Esophagus (tissue), 2 donors: ENCODE data around the gene MSI2. TPM values are rescaled to one million over a fixed set of nuclear protein-coding genes. Genes with fewer than 3 reads are reported as not detected.

Experiments used
- H3K27ac ChIP-seq, 2 donors: one replicate each; pipeline ENCODE4 v1.5.1; 2013; ENCODE audit warnings: low read depth in 2 of 2, mild to moderate bottlenecking in 2 of 2, inconsistent platforms in 1 of 2, low read length in 1 of 2, moderate library complexity in 1 of 2
- H3K27me3 ChIP-seq, 2 donors: one replicate each; pipeline ENCODE4 v1.6.1; 2013; ENCODE audit warnings: low read length in 2 of 2, control low read depth in 1 of 2, mild to moderate bottlenecking in 1 of 2; ENCODE audit not compliant: insufficient read depth in 2 of 2, control insufficient read depth in 1 of 2
- H3K36me3 ChIP-seq, 2 donors: one replicate each; pipeline ENCODE4 v1.6.1; 2013; ENCODE audit warnings: low read length in 1 of 2; ENCODE audit not compliant: control insufficient read depth in 2 of 2, insufficient read depth in 2 of 2
- H3K4me1 ChIP-seq, 2 donors: one replicate each; pipeline ENCODE4 v1.6.1; 2013; ENCODE audit warnings: low read length in 1 of 2; ENCODE audit not compliant: control insufficient read depth in 2 of 2, insufficient read depth in 2 of 2
- H3K4me3 ChIP-seq, 2 donors: one replicate each; pipeline ENCODE4 v1.5.1; 2013; ENCODE audit warnings: low read length in 2 of 2, mild to moderate bottlenecking in 2 of 2, low read depth in 1 of 2, moderate library complexity in 1 of 2
- H3K9me3 ChIP-seq, 2 donors: one replicate each; pipeline ENCODE4 v1.6.1; 2013; ENCODE audit warnings: mild to moderate bottlenecking in 2 of 2, low read depth in 1 of 2, low read length in 1 of 2, moderate library complexity in 1 of 2; ENCODE audit not compliant: control insufficient read depth in 2 of 2, insufficient read depth in 1 of 2
- WGBS, 2 donors: extraction: QIAGEN DNeasy Blood & Tissue Kit; methylation state at CpG; one replicate each; pipeline ENCODE4 v1.1.7; 2013; 5-methylcytosine and 5-hydroxymethylcytosine counted together
- polyA plus RNA-seq, 2 donors: library from polyadenylated mRNA; stranded (reverse); fragments of 200-250 nt; gene quantifications; one replicate each; pipeline ENCODE4 v1.2.3, GENCODE V29; 2013
- donor health status: healthy with polysubstance abuse.
- donor health status: Bipolar disorder and iron deficiency.

The MSI2 gene
- polyA plus RNA-seq, 2 donors: 7.8 to 8.2 TPM

GRCh38 chr17:57256708-57257112 lies 387 bp downstream of the MSI2 start:
- Histone ChIP-seq H3K4me1 (peaks cover 3% of the 10 kb centered on the region in 2 donors), H3K36me3 (no peaks in the 10 kb centered on the region), H3K9me3 (no peaks in the 10 kb centered on the region), H3K27me3 (no peaks in the 10 kb centered on the region), H3K27ac (peak overlapping the region; percentile 75 to 90), H3K4me3 (peak overlapping the region; percentile 70 to 84)
- WGBS, 2 donors: 1 to 2% methylated on average over 26 to 35 of the region's 36 CpGs

- H3K4me1 ChIP-seq: peaks cover 3% of the 10 kb centered on the region in 2 donors
- H3K27me3 ChIP-seq: no peaks in the 10 kb centered on the region
- H3K4me3 ChIP-seq: peak overlapping the region; percentile 70 to 84
- peak overlapping the region; percentile 75 to 90 for H3K27ac ChIP-seq
- H3K36me3 ChIP-seq: no peaks in the 10 kb centered on the region
- H3K9me3 ChIP-seq: no peaks in the 10 kb centered on the region
- 0% methylated on average over 19 of the region's 19 CpGs for WGBS, 2 donors
Observed at GRCh38 chr17:57257195-57257894, 1.0 kb downstream of the MSI2 start.

- 12 to 14% methylated on average over 20 of the region's 20 CpGs for WGBS, 2 donors
- Histone ChIP-seq H3K4me1 (peaks cover 3% of the 10 kb centered on the region in 2 donors), H3K36me3 (no peaks in the 10 kb centered on the region), H3K27me3 (no peaks in the 10 kb centered on the region), H3K9me3 (no peaks in the 10 kb centered on the region), H3K27ac (no peak overlapping the region), H3K4me3 (peak overlapping the region; percentile 32 to 84)
Observed at GRCh38 chr17:57257895-57258851, 1.9 kb downstream of the MSI2 start.

GRCh38 chr17:57259306-57259705 lies 3.0 kb downstream of the MSI2 start:
- peaks cover 3% of the 10 kb centered on the region in 2 donors for H3K4me1 ChIP-seq
- H3K27ac ChIP-seq: no peak overlapping the region
- no peak overlapping the region for H3K4me3 ChIP-seq
- H3K36me3 ChIP-seq: no peaks in the 10 kb centered on the region
- no peaks in the 10 kb centered on the region for H3K9me3 ChIP-seq
- no peaks in the 10 kb centered on the region for H3K27me3 ChIP-seq
- 61 to 75% methylated on average over 3 of the region's 3 CpGs for WGBS, 2 donors

- Histone ChIP-seq H3K27me3 (no peaks in the 10 kb centered on the region), H3K9me3 (no peaks in the 10 kb centered on the region), H3K27ac (no peak overlapping the region), H3K4me3 (no peak overlapping the region), H3K4me1 (peaks cover 3% of the 10 kb centered on the region in 2 donors), H3K36me3 (peaks cover 0 to 3% of the 10 kb centered on the region in 2 donors)
- 53 to 62% methylated on average over 4 of the region's 4 CpGs for WGBS, 2 donors
Observed at GRCh38 chr17:57259817-57260216, 3.5 kb downstream of the MSI2 start.

- H3K4me3 ChIP-seq: no peak overlapping the region
- H3K36me3 ChIP-seq: peaks cover 0 to 3% of the 10 kb centered on the region in 2 donors
- H3K27me3 ChIP-seq: no peaks in the 10 kb centered on the region
- H3K4me1 ChIP-seq: peaks cover 3% of the 10 kb centered on the region in 2 donors
- no peak overlapping the region for H3K27ac ChIP-seq
- WGBS, 2 donors: 86 to 87% methylated on average over 7 of the region's 7 CpGs
- H3K9me3 ChIP-seq: no peaks in the 10 kb centered on the region
Observed at GRCh38 chr17:57260325-57261083, 4.2 kb downstream of the MSI2 start.

GRCh38 chr17:57261084-57261461 lies 4.8 kb downstream of the MSI2 start:
- no peaks in the 10 kb centered on the region for H3K27me3 ChIP-seq
- H3K9me3 ChIP-seq: no peaks in the 10 kb centered on the region
- no peak overlapping the region for H3K27ac ChIP-seq
- peaks cover 0 to 3% of the 10 kb centered on the region in 2 donors for H3K36me3 ChIP-seq
- WGBS, 2 donors: 71 to 80% methylated on average over 4 of the region's 4 CpGs
- H3K4me1 ChIP-seq: peaks cover 3% of the 10 kb centered on the region in 2 donors
- H3K4me3 ChIP-seq: no peak overlapping the region

GRCh38 chr17:57262557-57262956 lies 6.2 kb downstream of the MSI2 start:
- no peaks in the 10 kb centered on the region for H3K27me3 ChIP-seq
- peaks cover 0 to 10% of the 10 kb centered on the region in 2 donors for H3K36me3 ChIP-seq
- H3K4me3 ChIP-seq: no peak overlapping the region
- no peak overlapping the region for H3K27ac ChIP-seq
- H3K4me1 ChIP-seq: peaks cover 3% of the 10 kb centered on the region in 2 donors
- H3K9me3 ChIP-seq: peaks cover 0 to 3% of the 10 kb centered on the region in 2 donors
- WGBS, 2 donors: 88 to 89% methylated on average over 1 of the region's 1 CpG

GRCh38 chr17:57264250-57264649 lies 7.9 kb downstream of the MSI2 start:
- H3K36me3 ChIP-seq: peaks cover 0 to 13% of the 10 kb centered on the region in 2 donors

More at GRCh38 chr17:57264250-57264649, 7.9 kb downstream of the MSI2 start:
- no peaks in the 10 kb centered on the region for H3K27me3 ChIP-seq
- H3K27ac ChIP-seq: no peak overlapping the region
- no peak overlapping the region for H3K4me3 ChIP-seq
- H3K4me1 ChIP-seq: no peaks in the 10 kb centered on the region
- peaks cover 0 to 3% of the 10 kb centered on the region in 2 donors for H3K9me3 ChIP-seq
- WGBS, 2 donors: 97 to 98% methylated on average over 5 of the region's 5 CpGs
